GM12878 (cell line): Measurements from ENCODE around the gene LGMN. TPM values are rescaled to one million over a fixed set of nuclear protein-coding genes. Genes with fewer than 3 reads are reported as not detected.
A peak's percentile ranks its signal among the peaks of the same experiment; 100 is the strongest.

Experiments
- ATF7 ChIP-seq: fragments of 450-650 bp; IDR thresholded peaks from 2 replicates; pipeline ENCODE4 v1.6.1; 2016; ENCODE audit warnings: low read depth, mild to moderate bottlenecking
- CBX3 ChIP-seq: fragments of 200-600 bp; sonication (generic); IDR thresholded peaks from 2 replicates; pipeline ENCODE4 v1.6.1; 2016; ENCODE audit warnings: low read depth, borderline replicate concordance
- LARP7 ChIP-seq: fragments of 450-650 bp; IDR thresholded peaks from 2 replicates; pipeline ENCODE4 v1.6.1; 2017; ENCODE audit warnings: mild to moderate bottlenecking
- SUPT20H ChIP-seq: IDR thresholded peaks from 2 replicates; pipeline ENCODE4 v1.6.1; 2011; ENCODE audit warnings: low read depth, mild to moderate bottlenecking, low read length, moderate library complexity, borderline replicate concordance; ENCODE audit not compliant: control insufficient read depth
- ZNF384 ChIP-seq: IDR thresholded peaks from 2 replicates; pipeline ENCODE4 v1.6.1; 2012; ENCODE audit warnings: low read depth, mild to moderate bottlenecking, low read length, improper control_type of control experiment, borderline replicate concordance
- polyA plus RNA-seq, 11 experiments: library from polyadenylated mRNA; depleted of rRNA in 4 of 11; unstranded in 6 of 11; stranded (reverse) in 5 of 11; fragments of >200 nt; fragmentation: Nextera tagmentation in 4 of 11; fragmentation: Illumina TruSeq in 1 of 11; extraction: Ambion mirVana in 4 of 11; extraction: Trizol in 1 of 11; gene quantifications; 1 replicate in 1 of 11; 2 replicates in 10 of 11; pipeline versions ENCODE4 v1.2.1 to v1.2.3, GENCODE V29; 2011 to 2016; ENCODE audit warnings: inconsistent platforms in 2 of 11, missing spikeins in 2 of 11, low read depth in 1 of 11
- total RNA-seq, 4 experiments: library from RNA; depleted of rRNA in 3 of 4; stranded (reverse); fragments of >200 nt in 3 of 4; fragmentation: Illumina TruSeq in 1 of 4; extraction: Trizol in 1 of 4; gene quantifications; 2 replicates each; pipeline versions ENCODE4 v1.2.1 to v1.2.3, GENCODE V29; 2013 to 2021
- TF ChIP-seq, protein P1 (sequence below): fragments of 150-350 bp; IDR thresholded peaks from 2 replicates; pipeline ENCODE4 v1.6.1; 2016; ENCODE audit warnings: low read depth, low read length
- TF ChIP-seq, protein P2 (sequence below): fragments of 450-650 bp; IDR thresholded peaks from 2 replicates; pipeline ENCODE4 v1.6.1; 2017; ENCODE audit warnings: mild to moderate bottlenecking, low read depth, inconsistent platforms; ENCODE audit not compliant: poor library complexity, severe bottlenecking
- TF ChIP-seq, protein P3 (sequence below): fragments of 450-650 bp; IDR thresholded peaks from 2 replicates; pipeline ENCODE4 v1.6.1; 2017; ENCODE audit warnings: mild to moderate bottlenecking, moderate library complexity
- TF ChIP-seq, protein P4 (sequence below): IDR thresholded peaks from 2 replicates; pipeline ENCODE4 v1.6.1; 2011; ENCODE audit warnings: borderline replicate concordance, low read depth, mild to moderate bottlenecking, moderate library complexity, mixed read lengths, low read length; ENCODE audit not compliant: insufficient read depth; ENCODE audit errors: extremely low read length

LGMN gene
- total and polyA plus RNA-seq, 10 of the 15 experiments (the other 5 are each of a cell fraction or from before 2014, with no cell fraction given): 0.71 to 192 (median 3.9) TPM

DNA sequence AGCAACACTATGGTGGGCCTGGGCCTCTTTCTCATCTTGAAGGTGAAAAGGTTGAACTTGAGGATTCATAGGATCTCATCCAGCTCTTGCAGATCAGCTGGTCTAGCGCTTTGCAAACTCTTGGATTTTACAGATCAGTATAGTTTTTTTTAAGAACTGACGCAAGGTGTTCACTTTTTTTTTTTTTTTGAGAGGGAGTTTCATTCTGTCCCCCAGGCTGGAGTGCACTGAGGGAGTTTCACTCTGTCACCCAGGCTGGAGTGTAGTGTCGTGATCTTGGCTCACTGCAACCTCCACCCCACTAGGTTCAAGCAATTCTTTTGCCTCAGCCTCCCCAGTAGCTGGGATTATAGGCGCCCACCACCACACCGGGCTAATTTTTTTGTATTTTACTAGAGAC lies 20.4 kb upstream of the LGMN start (continued):
- TF ChIP-seq, protein P1, sequence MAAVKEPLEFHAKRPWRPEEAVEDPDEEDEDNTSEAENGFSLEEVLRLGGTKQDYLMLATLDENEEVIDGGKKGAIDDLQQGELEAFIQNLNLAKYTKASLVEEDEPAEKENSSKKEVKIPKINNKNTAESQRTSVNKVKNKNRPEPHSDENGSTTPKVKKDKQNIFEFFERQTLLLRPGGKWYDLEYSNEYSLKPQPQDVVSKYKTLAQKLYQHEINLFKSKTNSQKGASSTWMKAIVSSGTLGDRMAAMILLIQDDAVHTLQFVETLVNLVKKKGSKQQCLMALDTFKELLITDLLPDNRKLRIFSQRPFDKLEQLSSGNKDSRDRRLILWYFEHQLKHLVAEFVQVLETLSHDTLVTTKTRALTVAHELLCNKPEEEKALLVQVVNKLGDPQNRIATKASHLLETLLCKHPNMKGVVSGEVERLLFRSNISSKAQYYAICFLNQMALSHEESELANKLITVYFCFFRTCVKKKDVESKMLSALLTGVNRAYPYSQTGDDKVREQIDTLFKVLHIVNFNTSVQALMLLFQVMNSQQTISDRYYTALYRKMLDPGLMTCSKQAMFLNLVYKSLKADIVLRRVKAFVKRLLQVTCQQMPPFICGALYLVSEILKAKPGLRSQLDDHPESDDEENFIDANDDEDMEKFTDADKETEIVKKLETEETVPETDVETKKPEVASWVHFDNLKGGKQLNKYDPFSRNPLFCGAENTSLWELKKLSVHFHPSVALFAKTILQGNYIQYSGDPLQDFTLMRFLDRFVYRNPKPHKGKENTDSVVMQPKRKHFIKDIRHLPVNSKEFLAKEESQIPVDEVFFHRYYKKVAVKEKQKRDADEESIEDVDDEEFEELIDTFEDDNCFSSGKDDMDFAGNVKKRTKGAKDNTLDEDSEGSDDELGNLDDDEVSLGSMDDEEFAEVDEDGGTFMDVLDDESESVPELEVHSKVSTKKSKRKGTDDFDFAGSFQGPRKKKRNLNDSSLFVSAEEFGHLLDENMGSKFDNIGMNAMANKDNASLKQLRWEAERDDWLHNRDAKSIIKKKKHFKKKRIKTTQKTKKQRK: no peak
- TF ChIP-seq ZNF384 (0 out of 2 replicates have a peak, but pooled peaks have one; percentile 37), LARP7 (no peak), SUPT20H (no peak), CBX3 (no peak), ATF7 (no peak)
- TF ChIP-seq, protein P2, sequence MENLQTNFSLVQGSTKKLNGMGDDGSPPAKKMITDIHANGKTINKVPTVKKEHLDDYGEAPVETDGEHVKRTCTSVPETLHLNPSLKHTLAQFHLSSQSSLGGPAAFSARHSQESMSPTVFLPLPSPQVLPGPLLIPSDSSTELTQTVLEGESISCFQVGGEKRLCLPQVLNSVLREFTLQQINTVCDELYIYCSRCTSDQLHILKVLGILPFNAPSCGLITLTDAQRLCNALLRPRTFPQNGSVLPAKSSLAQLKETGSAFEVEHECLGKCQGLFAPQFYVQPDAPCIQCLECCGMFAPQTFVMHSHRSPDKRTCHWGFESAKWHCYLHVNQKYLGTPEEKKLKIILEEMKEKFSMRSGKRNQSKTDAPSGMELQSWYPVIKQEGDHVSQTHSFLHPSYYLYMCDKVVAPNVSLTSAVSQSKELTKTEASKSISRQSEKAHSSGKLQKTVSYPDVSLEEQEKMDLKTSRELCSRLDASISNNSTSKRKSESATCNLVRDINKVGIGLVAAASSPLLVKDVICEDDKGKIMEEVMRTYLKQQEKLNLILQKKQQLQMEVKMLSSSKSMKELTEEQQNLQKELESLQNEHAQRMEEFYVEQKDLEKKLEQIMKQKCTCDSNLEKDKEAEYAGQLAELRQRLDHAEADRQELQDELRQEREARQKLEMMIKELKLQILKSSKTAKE: no peak
- TF ChIP-seq, protein P3, sequence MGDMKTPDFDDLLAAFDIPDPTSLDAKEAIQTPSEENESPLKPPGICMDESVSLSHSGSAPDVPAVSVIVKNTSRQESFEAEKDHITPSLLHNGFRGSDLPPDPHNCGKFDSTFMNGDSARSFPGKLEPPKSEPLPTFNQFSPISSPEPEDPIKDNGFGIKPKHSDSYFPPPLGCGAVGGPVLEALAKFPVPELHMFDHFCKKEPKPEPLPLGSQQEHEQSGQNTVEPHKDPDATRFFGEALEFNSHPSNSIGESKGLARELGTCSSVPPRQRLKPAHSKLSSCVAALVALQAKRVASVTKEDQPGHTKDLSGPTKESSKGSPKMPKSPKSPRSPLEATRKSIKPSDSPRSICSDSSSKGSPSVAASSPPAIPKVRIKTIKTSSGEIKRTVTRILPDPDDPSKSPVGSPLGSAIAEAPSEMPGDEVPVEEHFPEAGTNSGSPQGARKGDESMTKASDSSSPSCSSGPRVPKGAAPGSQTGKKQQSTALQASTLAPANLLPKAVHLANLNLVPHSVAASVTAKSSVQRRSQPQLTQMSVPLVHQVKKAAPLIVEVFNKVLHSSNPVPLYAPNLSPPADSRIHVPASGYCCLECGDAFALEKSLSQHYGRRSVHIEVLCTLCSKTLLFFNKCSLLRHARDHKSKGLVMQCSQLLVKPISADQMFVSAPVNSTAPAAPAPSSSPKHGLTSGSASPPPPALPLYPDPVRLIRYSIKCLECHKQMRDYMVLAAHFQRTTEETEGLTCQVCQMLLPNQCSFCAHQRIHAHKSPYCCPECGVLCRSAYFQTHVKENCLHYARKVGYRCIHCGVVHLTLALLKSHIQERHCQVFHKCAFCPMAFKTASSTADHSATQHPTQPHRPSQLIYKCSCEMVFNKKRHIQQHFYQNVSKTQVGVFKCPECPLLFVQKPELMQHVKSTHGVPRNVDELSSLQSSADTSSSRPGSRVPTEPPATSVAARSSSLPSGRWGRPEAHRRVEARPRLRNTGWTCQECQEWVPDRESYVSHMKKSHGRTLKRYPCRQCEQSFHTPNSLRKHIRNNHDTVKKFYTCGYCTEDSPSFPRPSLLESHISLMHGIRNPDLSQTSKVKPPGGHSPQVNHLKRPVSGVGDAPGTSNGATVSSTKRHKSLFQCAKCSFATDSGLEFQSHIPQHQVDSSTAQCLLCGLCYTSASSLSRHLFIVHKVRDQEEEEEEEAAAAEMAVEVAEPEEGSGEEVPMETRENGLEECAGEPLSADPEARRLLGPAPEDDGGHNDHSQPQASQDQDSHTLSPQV: no peak
- TF ChIP-seq, protein P4, sequence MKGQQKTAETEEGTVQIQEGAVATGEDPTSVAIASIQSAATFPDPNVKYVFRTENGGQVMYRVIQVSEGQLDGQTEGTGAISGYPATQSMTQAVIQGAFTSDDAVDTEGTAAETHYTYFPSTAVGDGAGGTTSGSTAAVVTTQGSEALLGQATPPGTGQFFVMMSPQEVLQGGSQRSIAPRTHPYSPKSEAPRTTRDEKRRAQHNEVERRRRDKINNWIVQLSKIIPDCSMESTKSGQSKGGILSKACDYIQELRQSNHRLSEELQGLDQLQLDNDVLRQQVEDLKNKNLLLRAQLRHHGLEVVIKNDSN: no peak
